HCT116 (cell line): ENCODE data around the gene IPCEF1. TPM values are rescaled to one million over a fixed set of nuclear protein-coding genes. Genes with fewer than 3 reads are reported as not detected.

Experiments
- ATAC-seq: fragments of 200-7000 bp; cut with Tn5 transposase; 2 replicates; pipeline ENCODE4 v1.9.1; 2020; ENCODE audit warnings: mild to moderate bottlenecking, moderate library complexity
- BruUV-seq: library from RNA; stranded (reverse); fragments of 400-500 nt; replicated peaks from 2 replicates; lab custom pipeline; 2021; lab: Mats Ljungman, UMichigan
- CTCF ChIA-PET: fragments of 300-600 bp; sonication (Branson Sonifier 250); formaldehyde crosslinking; loops from one replicate; lab custom pipeline; 2021; ENCODE audit warnings: antibody characterized with exemption; lab: Charles Lee
- POLR2A ChIA-PET: fragments of 300-600, 350-600 bp; sonication (Branson Sonifier 250); formaldehyde crosslinking; loops from one replicate; lab custom pipeline; 2021; ENCODE audit warnings: antibody characterized with exemption; lab: Charles Lee
- RAD21 ChIA-PET, 2 experiments: fragments of 300-600 bp; sonication (Branson Sonifier 250); formaldehyde crosslinking; loops; one replicate each; lab custom pipeline; 2023; ENCODE audit warnings: low total read pairs in 2 of 2; ENCODE audit not compliant: uncharacterized antibody in 2 of 2, unreplicated experiment in 2 of 2, low non-redundant PET in 1 of 2; lab: Charles Lee
- DNase-seq: peaks from one replicate; pipeline ENCODE4 v3.0.0-alpha.2; 2010; ENCODE audit warnings: low read depth, low spot score
- H2AFZ ChIP-seq: fragments of 200-600 bp; shearing (Covaris generic), sonication (generic); 2 replicates; pipeline ENCODE4 v1.6.1; 2017; ENCODE audit warnings: low read depth, mixed run types, mixed read lengths, antibody characterized with exemption, low read length; ENCODE audit not compliant: poor library complexity, severe bottlenecking
- H3K27ac ChIP-seq: 2 replicates; pipeline ENCODE4 v1.5.1; 2012; ENCODE audit warnings: low read depth, low read length
- H3K27me3 ChIP-seq: fragments of 200-600 bp; sonication (generic); 2 replicates; pipeline ENCODE4 v1.6.1; 2016; ENCODE audit warnings: mixed run types, low read length, mixed read lengths; ENCODE audit not compliant: insufficient read depth
- H3K36me3 ChIP-seq, 2 experiments: fragments of 200-500 bp in 1 of 2; fragments of 200-600 bp in 1 of 2; sonication (Bioruptor generic) in 1 of 2; sonication (generic) in 1 of 2; 2 replicates each; pipeline versions ENCODE4 v1.5.1 to v1.6.1; 2014 to 2016; ENCODE audit warnings: low read length in 2 of 2, inconsistent platforms in 1 of 2, mixed read lengths in 1 of 2, mixed run types in 1 of 2; ENCODE audit not compliant: insufficient read depth in 2 of 2, control insufficient read depth in 1 of 2
- H3K4me1 ChIP-seq, 2 experiments: fragments of 200-600 bp in 1 of 2; sonication (generic) in 1 of 2; 2 replicates each; pipeline versions ENCODE4 v1.5.1 to v1.6.1; 2012 to 2017; ENCODE audit warnings: low read length in 2 of 2, inconsistent platforms in 1 of 2, mild to moderate bottlenecking in 1 of 2, mixed read lengths in 1 of 2, mixed run types in 1 of 2, moderate library complexity in 1 of 2; ENCODE audit not compliant: insufficient read depth in 2 of 2, control insufficient read depth in 1 of 2
- H3K4me2 ChIP-seq: fragments of 200-600 bp; sonication (generic); 2 replicates; pipeline ENCODE4 v1.6.1; 2017; ENCODE audit warnings: mixed run types, low read length, mixed read lengths
- H3K4me3 ChIP-seq, 2 experiments: fragments of 200-600 bp in 1 of 2; sonication (generic) in 1 of 2; replicated peaks in 1 of 2; 2 replicates each; pipeline ENCODE4 v1.5.1; 2011 to 2016; ENCODE audit warnings: low read length in 2 of 2, control low read depth in 1 of 2, low read depth in 1 of 2, mild to moderate bottlenecking in 1 of 2, mixed read lengths in 1 of 2, mixed run types in 1 of 2
- H3K79me2 ChIP-seq: fragments of 200-600 bp; sonication (generic); 2 replicates; pipeline ENCODE4 v1.6.1; 2017; ENCODE audit warnings: mild to moderate bottlenecking, mixed run types, low read length, moderate library complexity, mixed read lengths; ENCODE audit not compliant: insufficient read depth
- H3K9ac ChIP-seq: fragments of 200-600 bp; sonication (generic); 2 replicates; pipeline ENCODE4 v1.6.1; 2016; ENCODE audit warnings: low read length, mixed read lengths
- H3K9me2 ChIP-seq: fragments of 200-600 bp; sonication (generic), shearing (Covaris generic); 2 replicates; pipeline ENCODE4 v1.6.1; 2017; ENCODE audit warnings: mixed run types, mild to moderate bottlenecking, moderate library complexity; ENCODE audit not compliant: insufficient read depth
- H3K9me3 ChIP-seq, 2 experiments: fragments of 200-500 bp in 1 of 2; fragments of 200-600 bp in 1 of 2; sonication (Bioruptor generic) in 1 of 2; sonication (generic) in 1 of 2; 2 replicates each; pipeline ENCODE4 v1.6.1; 2014 to 2017; ENCODE audit warnings: low read length in 2 of 2, mixed read lengths in 2 of 2, inconsistent platforms in 1 of 2, low read depth in 1 of 2, mild to moderate bottlenecking in 1 of 2, mixed run types in 1 of 2, moderate library complexity in 1 of 2; ENCODE audit not compliant: control insufficient read depth in 1 of 2, insufficient read depth in 1 of 2
- H4K20me1 ChIP-seq: fragments of 200-600 bp; sonication (generic), shearing (Covaris generic); 2 replicates; pipeline ENCODE4 v1.6.1; 2017; ENCODE audit warnings: mixed run types, mild to moderate bottlenecking, moderate library complexity; ENCODE audit not compliant: insufficient read depth
- CEBPB ChIP-seq: IDR thresholded peaks from 2 replicates; pipeline ENCODE4 v1.6.1; 2012; ENCODE audit warnings: low read depth
- EZH2phosphoT487 ChIP-seq: fragments of 200-600 bp; IDR thresholded peaks from 2 replicates; pipeline ENCODE4 v1.6.1; 2018; ENCODE audit warnings: antibody characterized with exemption, borderline replicate concordance
- POLR2A ChIP-seq: IDR thresholded peaks from 2 replicates; pipeline ENCODE4 v1.7.0; 2011; ENCODE audit warnings: borderline replicate concordance; ENCODE audit not compliant: insufficient read depth, insufficient read length; ENCODE audit errors: extremely low read depth
- RAD21 ChIP-seq: IDR thresholded peaks from 2 replicates; pipeline ENCODE4 v1.6.1; 2012; ENCODE audit warnings: low read depth, mild to moderate bottlenecking
- REST ChIP-seq: IDR thresholded peaks from 2 replicates; pipeline ENCODE4 v1.6.1; 2012; ENCODE audit warnings: low read depth
- SIN3A ChIP-seq: IDR thresholded peaks from 2 replicates; pipeline ENCODE4 v1.6.1; 2012; ENCODE audit warnings: low read depth
- SRF ChIP-seq: IDR thresholded peaks from 2 replicates; pipeline ENCODE4 v1.6.1; 2012; ENCODE audit warnings: low read depth
- TCF7L2 ChIP-seq: IDR thresholded peaks from 2 replicates; pipeline ENCODE4 v1.7.0; 2011; ENCODE audit warnings: borderline replicate concordance, inconsistent platforms; ENCODE audit not compliant: insufficient read depth, insufficient read length; ENCODE audit errors: extremely low read depth
- ZNF274 ChIP-seq: fragments of 200-500 bp; sonication (Bioruptor generic); IDR thresholded peaks from 2 replicates; pipeline ENCODE4 v1.6.1; 2014; ENCODE audit warnings: mild to moderate bottlenecking, low read depth, low read length, inconsistent platforms
- intact Hi-C: fragments of 100-400 bp; cut with micrococcal nuclease; formaldehyde crosslinking; loops from 2 replicates; pipeline ENCODE4 v1.10.0; 2022
- total RNA-seq: library from RNA; stranded (reverse); gene quantifications from one replicate; pipeline ENCODE4 v1.2.1, GENCODE V29; 2021; ENCODE audit not compliant: unreplicated experiment
- TF ChIP-seq, protein P1 (sequence below): IDR thresholded peaks from 2 replicates; pipeline ENCODE4 v1.6.1; 2011; ENCODE audit warnings: mild to moderate bottlenecking, low read length, moderate library complexity; ENCODE audit not compliant: insufficient replicate concordance; ENCODE audit errors: extremely low read depth

IPCEF1 gene
- total RNA-seq, 1 experiment from 2014 or later: 0.32 TPM

- TF ChIP-seq TCF7L2: no peak
- no peak for TF ChIP-seq EZH2phosphoT487
These were observed 234.2 kb downstream of the IPCEF1 start (continued) for GRCh38 chr6:154122195-154122925.

DNA sequence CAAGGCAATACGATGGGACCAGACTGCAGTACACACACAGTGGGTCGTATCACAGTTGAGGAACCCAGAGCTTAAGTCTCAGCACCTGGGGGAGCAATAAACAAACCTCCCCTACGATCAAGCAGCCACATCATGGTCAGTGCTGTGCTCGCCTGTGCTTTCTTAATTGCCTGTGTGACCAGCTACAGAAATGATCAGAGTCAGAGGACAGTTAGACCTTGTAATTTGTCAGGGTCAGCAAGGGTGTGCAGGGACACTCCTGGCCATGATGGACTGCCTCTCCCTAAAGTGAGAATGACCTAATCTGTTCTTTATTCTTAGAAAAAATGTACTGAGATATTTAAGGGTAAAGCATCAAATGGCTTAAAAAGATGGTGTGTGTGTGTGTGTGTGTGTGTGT lies 239.1 kb downstream of the IPCEF1 start:
- TF ChIP-seq RAD21: no peak
- no peaks in the 10 kb centered on the region for H3K36me3 ChIP-seq
- no peak for DNase-seq
- no peaks in the 10 kb centered on the region; a peak in 1 of 4 replicates for H3K9me3 ChIP-seq
- CTCF ChIA-PET: no interaction called here
- RAD21 ChIA-PET: no interaction called here
- H3K27me3 ChIP-seq: no peaks in the 10 kb centered on the region
- no peak overlapping the region for H3K4me3 ChIP-seq
- H3K4me2 ChIP-seq: no peak overlapping the region
- H4K20me1 ChIP-seq: no peaks in the 10 kb centered on the region
- POLR2A ChIA-PET: no interaction called here
- H3K79me2 ChIP-seq: no peaks in the 10 kb centered on the region
- BruUV-seq: no TSS peak
- no peak overlapping the region for H2AFZ ChIP-seq
- H3K27ac ChIP-seq: no peak overlapping the region
- intact Hi-C loops: no loop called here
- ATAC-seq: no peak
- no peaks in the 10 kb centered on the region for H3K9me2 ChIP-seq
- no peaks in the 10 kb centered on the region for H3K4me1 ChIP-seq
- no peak overlapping the region for H3K9ac ChIP-seq

GRCh38 chr6:154113392-154113791 lies 243.2 kb downstream of the IPCEF1 start:
- TF ChIP-seq, protein P1, sequence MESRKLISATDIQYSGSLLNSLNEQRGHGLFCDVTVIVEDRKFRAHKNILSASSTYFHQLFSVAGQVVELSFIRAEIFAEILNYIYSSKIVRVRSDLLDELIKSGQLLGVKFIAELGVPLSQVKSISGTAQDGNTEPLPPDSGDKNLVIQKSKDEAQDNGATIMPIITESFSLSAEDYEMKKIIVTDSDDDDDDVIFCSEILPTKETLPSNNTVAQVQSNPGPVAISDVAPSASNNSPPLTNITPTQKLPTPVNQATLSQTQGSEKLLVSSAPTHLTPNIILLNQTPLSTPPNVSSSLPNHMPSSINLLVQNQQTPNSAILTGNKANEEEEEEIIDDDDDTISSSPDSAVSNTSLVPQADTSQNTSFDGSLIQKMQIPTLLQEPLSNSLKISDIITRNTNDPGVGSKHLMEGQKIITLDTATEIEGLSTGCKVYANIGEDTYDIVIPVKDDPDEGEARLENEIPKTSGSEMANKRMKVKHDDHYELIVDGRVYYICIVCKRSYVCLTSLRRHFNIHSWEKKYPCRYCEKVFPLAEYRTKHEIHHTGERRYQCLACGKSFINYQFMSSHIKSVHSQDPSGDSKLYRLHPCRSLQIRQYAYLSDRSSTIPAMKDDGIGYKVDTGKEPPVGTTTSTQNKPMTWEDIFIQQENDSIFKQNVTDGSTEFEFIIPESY: no peak
- TF ChIP-seq ZNF274 (no peak), REST (no peak), SIN3A (no peak), CEBPB (no peak), POLR2A (no peak), SRF (no peak)
- Histone ChIP-seq H3K36me3 (no peaks in the 10 kb centered on the region), H2AFZ (no peak overlapping the region), H3K9me2 (no peaks in the 10 kb centered on the region), H3K4me3 (no peak overlapping the region), H3K4me1 (peaks cover 0 to 6% of the 10 kb centered on the region in 2 experiments; a peak in 2 of 4 replicates), H3K9ac (no peak overlapping the region), H3K4me2 (no peak overlapping the region), H3K27me3 (no peaks in the 10 kb centered on the region; the same call in 1 of the 2 replicates), H3K27ac (no peak overlapping the region), H3K79me2 (no peaks in the 10 kb centered on the region), H3K9me3 (no peaks in the 10 kb centered on the region), H4K20me1 (no peaks in the 10 kb centered on the region)
- ChIA-PET RAD21 (no interaction called here), CTCF (no interaction called here), POLR2A (no interaction called here)
- ATAC-seq (no peak), DNase-seq (no peak)
- BruUV-seq: no TSS peak
- intact Hi-C loops: no loop called here
